Measurements from ENCODE around the gene ALPG. TPM values are rescaled to one million over a fixed set of nuclear protein-coding genes. Genes with fewer than 3 reads are reported as not detected.
"Not testable (repeated sequence)": the region's sequence is repeated elsewhere in the genome, so short reads cannot be mapped to it uniquely, and the experiment has no call there.

Gene ALPG
- total RNA-seq, 4 donors from 2014 or later, result not detected

GRCh38 chr2:232447091-232447620 is 40.5 kb downstream of the ALPG start:
- Histone ChIP-seq H3K4me1 (peaks cover 0 to 9% (median 4%) of the 10 kb centered on the region in 4 donors), H3K27ac (peak overlapping the region in 3 of 4 donors; percentile 36 to 94 (median 84)), H3K9me3 (no peaks in the 10 kb centered on the region), H3K27me3 (no peaks in the 10 kb centered on the region), H3K36me3 (no peaks in the 10 kb centered on the region), H3K4me3 (no peak overlapping the region)
- peak in 1 of 3 donors; percentile 47 for DNase-seq
- TF ChIP-seq POLR2A (IDR thresholded peaks at IDR 0.05), result no peak
- TF ChIP-seq CTCF (IDR thresholded peaks at IDR 0.05), result no peak

- DNase-seq, result peak in 2 of 3 donors; percentile 88
- H3K27ac ChIP-seq, result peak overlapping the region in 3 of 4 donors; percentile 71 to 94 (median 84)
- no peaks in the 10 kb centered on the region for H3K9me3 ChIP-seq
- peaks cover 0 to 9% (median 4%) of the 10 kb centered on the region in 4 donors for H3K4me1 ChIP-seq
- H3K4me3 ChIP-seq, result no peak overlapping the region
- TF ChIP-seq POLR2A (IDR thresholded peaks at IDR 0.05) (peak; percentile 62 to 78), CTCF (IDR thresholded peaks at IDR 0.05) (no peak)
- no peaks in the 10 kb centered on the region for H3K36me3 ChIP-seq
- no peaks in the 10 kb centered on the region for H3K27me3 ChIP-seq
Measured at GRCh38 chr2:232447638-232448303, 41.1 kb downstream of the ALPG start.

- H3K4me3 ChIP-seq, result no peak overlapping the region
Measured at GRCh38 chr2:232448304-232448690, 41.7 kb downstream of the ALPG start.

GRCh38 chr2:232449964-232450363 is 43.3 kb downstream of the ALPG start:
- DNase-seq, result no peak
- Histone ChIP-seq H3K27ac (no peak overlapping the region), H3K4me3 (no peak overlapping the region), H3K4me1 (peaks cover 0 to 9% (median 4%) of the 10 kb centered on the region in 4 donors), H3K9me3 (no peaks in the 10 kb centered on the region), H3K27me3 (no peaks in the 10 kb centered on the region), H3K36me3 (no peaks in the 10 kb centered on the region)
- TF ChIP-seq POLR2A (IDR thresholded peaks at IDR 0.05), result no peak
- no peak for TF ChIP-seq CTCF (IDR thresholded peaks at IDR 0.05)

More at GRCh38 chr2:232448304-232448690, 41.7 kb downstream of the ALPG start:
- no peaks in the 10 kb centered on the region for H3K36me3 ChIP-seq
- no peak for DNase-seq
- no peaks in the 10 kb centered on the region for H3K9me3 ChIP-seq
- no peaks in the 10 kb centered on the region for H3K27me3 ChIP-seq
- no peak for TF ChIP-seq POLR2A (IDR thresholded peaks at IDR 0.05)
- no peak for TF ChIP-seq CTCF (IDR thresholded peaks at IDR 0.05)
- peak overlapping the region in 3 of 4 donors; percentile 71 to 94 (median 84) for H3K27ac ChIP-seq
- peaks cover 0 to 9% (median 4%) of the 10 kb centered on the region in 4 donors for H3K4me1 ChIP-seq

- H3K4me1 ChIP-seq, H3K27me3 ChIP-seq, H3K27ac ChIP-seq, H3K4me3 ChIP-seq, H3K36me3 ChIP-seq, DNase-seq, H3K9me3 ChIP-seq: not testable (repeated sequence)
Measured at GRCh38 chr2:232451645-232452044, 45.0 kb downstream of the ALPG start.

GRCh38 chr2:232454630-232455029 is 48.0 kb downstream of the ALPG start:
- no peaks in the 10 kb centered on the region for H3K9me3 ChIP-seq
- no peaks in the 10 kb centered on the region for H3K27me3 ChIP-seq
- TF ChIP-seq CTCF (IDR thresholded peaks at IDR 0.05) (no peak), POLR2A (IDR thresholded peaks at IDR 0.05) (no peak)
- DNase-seq, result peak in 1 of 3 donors; percentile 27
- peak overlapping the region in 2 of 4 donors; percentile 84 to 94 for H3K27ac ChIP-seq
- no peak overlapping the region for H3K4me3 ChIP-seq
- no peaks in the 10 kb centered on the region for H3K4me1 ChIP-seq
- no peaks in the 10 kb centered on the region for H3K36me3 ChIP-seq
